ENCODE results near the gene AUTS2. TPM values are rescaled to one million over a fixed set of nuclear protein-coding genes. Genes with fewer than 3 reads are reported as not detected.

Gene AUTS2
- total and polyA plus RNA-seq, 11 donors = 3.4 to 14.0 (median 7.3) TPM

- ATAC-seq (no peak), DNase-seq (no peak)
- H3K4me3 ChIP-seq = no peak overlapping the region
These were observed 927.7 kb downstream of the AUTS2 start for GRCh38 chr7:70525991-70526390.

GRCh38 chr7:70527520-70528115, 929.3 kb downstream of the AUTS2 start:
- no peaks in the 10 kb centered on the region for H3K36me3 ChIP-seq
- intact Hi-C loops (cut with DNase I) = no loop called here
- H3K4me1 ChIP-seq = peaks cover 0 to 11% (median 0%) of the 10 kb centered on the region in 12 donors
- DNase-seq = no peak
- TF ChIP-seq CTCF (IDR thresholded peaks at IDR 0.05) = no peak
- no peak for TF ChIP-seq POLR2A (IDR thresholded peaks at IDR 0.05)
- H3K9me3 ChIP-seq = no peaks in the 10 kb centered on the region
- no peak overlapping the region for H3K4me3 ChIP-seq
- no peak for ATAC-seq
- H3K27me3 ChIP-seq = no peaks in the 10 kb centered on the region
- WGBS, 4 donors = 72 to 82% (median 77%) methylated on average over 3 of the region's 3 CpGs
- no peak overlapping the region for H3K27ac ChIP-seq

More at GRCh38 chr7:70525991-70526390, 927.7 kb downstream of the AUTS2 start:
- TF ChIP-seq POLR2A (IDR thresholded peaks at IDR 0.05) (no peak), CTCF (IDR thresholded peaks at IDR 0.05) (no peak)
- H3K36me3 ChIP-seq = no peaks in the 10 kb centered on the region
- H3K9me3 ChIP-seq = no peaks in the 10 kb centered on the region
- H3K27me3 ChIP-seq = no peaks in the 10 kb centered on the region
- whole genome bisulfite sequencing, 4 donors = 79 to 97% (median 93%) methylated on average over 5 of the region's 5 CpGs
- no peak overlapping the region for H3K27ac ChIP-seq
- peaks cover 0 to 11% (median 0%) of the 10 kb centered on the region in 12 donors for H3K4me1 ChIP-seq
- intact Hi-C loops (cut with DNase I) = no loop called here

- no peak for DNase-seq
- no peak for TF ChIP-seq POLR2A (IDR thresholded peaks at IDR 0.05)
- TF ChIP-seq CTCF (IDR thresholded peaks at IDR 0.05) = no peak
- ATAC-seq = no peak
- intact Hi-C loops (cut with DNase I) = no loop called here
- no peaks in the 10 kb centered on the region for H3K27me3 ChIP-seq
- H3K4me3 ChIP-seq = no peak overlapping the region
- WGBS, 4 donors = 92 to 94% (median 94%) methylated on average over 5 of the region's 5 CpGs
- H3K27ac ChIP-seq = no peak overlapping the region
- no peaks in the 10 kb centered on the region for H3K9me3 ChIP-seq
- H3K4me1 ChIP-seq = peaks cover 0 to 11% (median 0%) of the 10 kb centered on the region in 12 donors
- H3K36me3 ChIP-seq = no peaks in the 10 kb centered on the region
These were observed 931.2 kb downstream of the AUTS2 start for GRCh38 chr7:70529436-70529835.

GRCh38 chr7:70529914-70530585, 931.8 kb downstream of the AUTS2 start:
- DNase-seq (no peak), ATAC-seq (peak in 1 of 4 donors; percentile 38)
- no peak overlapping the region for H3K27ac ChIP-seq
- H3K4me1 ChIP-seq = peaks cover 0 to 11% (median 0%) of the 10 kb centered on the region in 12 donors
- no peaks in the 10 kb centered on the region for H3K36me3 ChIP-seq
- no peaks in the 10 kb centered on the region for H3K9me3 ChIP-seq
- WGBS, 4 donors = 71 to 81% (median 78%) methylated on average over 8 of the region's 8 CpGs
- H3K27me3 ChIP-seq = no peaks in the 10 kb centered on the region
- no peak overlapping the region for H3K4me3 ChIP-seq
- TF ChIP-seq POLR2A (IDR thresholded peaks at IDR 0.05) (no peak), CTCF (IDR thresholded peaks at IDR 0.05) (no peak)
- intact Hi-C loops (cut with DNase I) = no loop called here
